RWPE2 (cell line): Measurements from ENCODE around the gene PALD1.

Experiments used
- ATAC-seq: fragments of 200-7000 bp; cut with Tn5 transposase; 3 replicates; pipeline ENCODE4 v1.9.1; 2021; ENCODE audit warnings: low read depth
- DNase-seq: peaks from one replicate; pipeline ENCODE4 v3.0.0-alpha.2; 2020; ENCODE audit warnings: low spot score
- H3K27ac ChIP-seq: fragments of 450-650 bp; 2 replicates; pipeline ENCODE4 v1.5.1; 2017; ENCODE audit warnings: mild to moderate bottlenecking; ENCODE audit not compliant: poor library complexity, severe bottlenecking
- H3K27me3 ChIP-seq: fragments of 250-450 bp; sonication (Bioruptor Pico); 2 replicates; pipeline ENCODE4 v1.5.1; 2021; ENCODE audit warnings: mild to moderate bottlenecking, moderate library complexity; ENCODE audit not compliant: insufficient read depth, poor library complexity, severe bottlenecking
- H3K36me3 ChIP-seq: fragments of 250-450 bp; sonication (Bioruptor Pico); 2 replicates; pipeline ENCODE4 v1.5.1; 2020; ENCODE audit warnings: low read depth, mild to moderate bottlenecking, moderate library complexity
- H3K4me1 ChIP-seq: fragments of 250-450 bp; sonication (Bioruptor Pico); 2 replicates; pipeline ENCODE4 v1.5.1; 2021; ENCODE audit warnings: mild to moderate bottlenecking, moderate library complexity; ENCODE audit not compliant: insufficient read depth, poor library complexity, severe bottlenecking
- H3K4me3 ChIP-seq: fragments of 250-450 bp; sonication (Bioruptor Pico); 2 replicates; pipeline ENCODE4 v1.5.1; 2021; ENCODE audit warnings: mild to moderate bottlenecking, moderate library complexity; ENCODE audit not compliant: severe bottlenecking
- H3K9me3 ChIP-seq: fragments of 250-450 bp; sonication (Bioruptor Pico); 2 replicates; pipeline ENCODE4 v1.5.1; 2021; ENCODE audit warnings: mild to moderate bottlenecking, moderate library complexity; ENCODE audit not compliant: severe bottlenecking
- CTCF ChIP-seq: fragments of 450-650 bp; IDR thresholded peaks from one replicate; pipeline ENCODE4 v1.5.1; 2017; ENCODE audit warnings: mild to moderate bottlenecking, moderate library complexity; ENCODE audit not compliant: poor library complexity, severe bottlenecking

PALD1 gene

DNA sequence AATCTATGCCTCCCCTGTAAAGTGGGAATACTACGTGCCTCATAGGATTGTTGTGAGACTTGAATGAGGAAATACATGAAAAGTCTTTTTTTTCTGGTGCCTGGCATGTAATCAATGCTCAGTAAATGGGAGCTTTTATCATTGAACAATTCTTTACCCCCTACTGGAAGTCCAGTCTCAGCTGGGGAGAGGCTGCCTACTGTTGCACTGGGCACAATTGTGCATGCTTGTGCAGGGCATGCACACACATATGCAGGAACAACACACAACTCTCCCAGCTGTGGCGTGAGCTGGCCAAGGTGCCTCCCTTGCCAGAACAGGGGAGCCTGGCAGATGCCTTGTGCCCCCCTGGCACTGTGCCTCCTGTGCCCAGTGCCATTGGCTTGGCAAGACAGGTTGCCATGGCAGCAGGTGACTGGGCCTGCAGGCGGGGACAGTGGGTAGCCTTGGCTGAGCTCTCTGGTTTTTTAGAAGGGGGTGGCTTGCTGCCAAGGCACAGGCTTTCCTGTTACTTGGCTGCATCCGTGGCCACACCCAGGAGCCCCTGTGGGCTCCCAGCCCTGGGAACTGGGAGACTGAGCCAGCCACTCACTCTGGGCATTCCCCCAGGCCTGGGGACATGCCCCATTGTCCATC lies 16.1 kb upstream of the PALD1 start:
- Histone ChIP-seq H3K4me1 (no peaks in the 10 kb centered on the region), H3K27me3 (peaks cover 20% of the 10 kb centered on the region), H3K36me3 (no peaks in the 10 kb centered on the region), H3K4me3 (no peak overlapping the region), H3K9me3 (no peaks in the 10 kb centered on the region), H3K27ac (no peak overlapping the region)
- DNase-seq = no peak
- no peak for ATAC-seq
- TF ChIP-seq CTCF = no peak

GRCh38 chr10:70465278-70465677 lies 13.3 kb upstream of the PALD1 start:
- H3K27me3 ChIP-seq = peaks cover 24% of the 10 kb centered on the region
- H3K4me1 ChIP-seq = no peaks in the 10 kb centered on the region
- no peaks in the 10 kb centered on the region for H3K9me3 ChIP-seq
- TF ChIP-seq CTCF = no peak
- no peak for DNase-seq
- no peak for ATAC-seq
- H3K27ac ChIP-seq = no peak overlapping the region
- H3K4me3 ChIP-seq = no peak overlapping the region
- H3K36me3 ChIP-seq = no peaks in the 10 kb centered on the region

DNA sequence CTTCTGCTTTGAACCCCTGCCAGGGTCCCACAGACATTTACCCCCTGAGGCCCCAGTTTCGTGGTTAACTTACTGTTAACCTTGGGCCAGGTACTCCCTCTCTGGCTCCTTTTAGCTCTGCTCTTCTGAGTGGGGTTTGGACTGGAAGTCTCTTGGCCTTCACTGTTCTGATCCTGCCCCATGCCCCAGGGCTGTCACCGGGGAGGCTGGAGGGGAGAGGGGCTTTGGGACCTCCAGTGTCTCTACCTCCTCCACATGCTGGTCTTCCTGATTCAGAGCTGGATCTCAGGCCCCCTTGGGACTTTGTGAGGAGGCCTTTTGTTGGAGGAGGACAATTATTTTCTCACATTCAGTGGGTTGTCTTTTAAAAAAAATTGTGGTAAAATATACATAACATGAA lies 12.7 kb upstream of the PALD1 start:
- Histone ChIP-seq H3K27me3 (peaks cover 24% of the 10 kb centered on the region), H3K36me3 (no peaks in the 10 kb centered on the region), H3K27ac (no peak overlapping the region), H3K4me1 (no peaks in the 10 kb centered on the region), H3K4me3 (no peak overlapping the region), H3K9me3 (no peaks in the 10 kb centered on the region)
- no peak for ATAC-seq
- no peak for DNase-seq
- TF ChIP-seq CTCF = no peak

DNA sequence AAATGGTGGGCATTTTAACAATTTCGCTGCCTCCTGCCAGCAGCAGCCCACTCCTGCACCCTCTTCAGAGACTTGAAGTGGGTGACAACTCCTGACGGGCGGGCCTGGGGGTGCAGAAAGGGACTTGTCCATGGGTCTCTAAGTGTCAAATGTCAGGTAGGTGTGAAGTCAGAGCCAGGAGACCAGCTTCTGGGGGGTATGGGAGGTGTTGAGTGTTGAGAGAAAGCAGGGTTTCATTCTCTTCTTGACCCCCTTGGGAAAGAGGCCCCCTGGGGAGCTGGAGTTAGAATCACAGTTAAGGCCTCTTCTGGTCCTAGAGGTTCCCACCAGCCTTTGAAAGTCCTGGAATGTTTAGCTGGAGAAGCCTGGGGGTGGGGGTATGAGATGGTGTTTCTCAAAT lies 11.6 kb upstream of the PALD1 start:
- H3K4me3 ChIP-seq = no peak overlapping the region
- no peak for ATAC-seq
- TF ChIP-seq CTCF = no peak
- peaks cover 24% of the 10 kb centered on the region for H3K27me3 ChIP-seq
- no peaks in the 10 kb centered on the region for H3K4me1 ChIP-seq
- H3K27ac ChIP-seq = no peak overlapping the region
- H3K9me3 ChIP-seq = no peaks in the 10 kb centered on the region
- no peaks in the 10 kb centered on the region for H3K36me3 ChIP-seq
- no peak for DNase-seq

- DNase-seq (no peak), ATAC-seq (no peak)
- Histone ChIP-seq H3K36me3 (no peaks in the 10 kb centered on the region), H3K27me3 (peaks cover 31% of the 10 kb centered on the region), H3K4me3 (no peak overlapping the region), H3K4me1 (peaks cover 14% of the 10 kb centered on the region), H3K27ac (no peak overlapping the region), H3K9me3 (no peaks in the 10 kb centered on the region)
- TF ChIP-seq CTCF = no peak
These were observed 5.6 kb upstream of the PALD1 start for GRCh38 chr10:70472799-70473454.
